ENCODE results near the gene NCMAP.

DNA sequence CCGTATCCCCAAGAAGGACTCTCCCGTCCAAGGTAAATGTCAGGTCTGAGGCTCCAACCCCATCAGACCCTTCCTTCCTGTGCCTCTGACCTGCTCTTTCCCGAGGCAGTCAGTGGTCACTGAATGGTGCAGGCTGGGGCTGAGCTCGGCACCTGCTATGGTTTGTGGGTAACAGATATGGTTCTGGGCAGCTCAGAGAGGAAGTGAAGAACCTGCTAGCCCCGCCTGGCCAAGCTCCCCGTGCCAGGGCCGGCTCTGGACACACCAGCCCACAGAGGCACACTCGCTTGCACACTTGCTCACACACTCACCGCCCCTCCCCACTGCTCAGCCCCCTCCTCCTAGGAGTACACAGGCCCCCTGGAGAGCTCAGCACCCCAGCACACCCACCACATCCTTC, 16.4 kb downstream of the NCMAP start:
- no peak for TF ChIP-seq TAF1 (IDR thresholded peaks at IDR 0.05; ENCODE audit: borderline replicate concordance, low read depth, low read length)
- no peak for TF ChIP-seq POLR2A (IDR thresholded peaks at IDR 0.05; ENCODE audit: low read depth, low read length)
- no peak for TF ChIP-seq POLR2AphosphoS5 (IDR thresholded peaks at IDR 0.05; ENCODE audit: low read depth, low read length)
